ENCODE results near the gene LIPA.
"Not testable (repeated sequence)": the region's sequence is repeated elsewhere in the genome, so short reads cannot be mapped to it uniquely, and the experiment has no call there.

Gene LIPA

DNA sequence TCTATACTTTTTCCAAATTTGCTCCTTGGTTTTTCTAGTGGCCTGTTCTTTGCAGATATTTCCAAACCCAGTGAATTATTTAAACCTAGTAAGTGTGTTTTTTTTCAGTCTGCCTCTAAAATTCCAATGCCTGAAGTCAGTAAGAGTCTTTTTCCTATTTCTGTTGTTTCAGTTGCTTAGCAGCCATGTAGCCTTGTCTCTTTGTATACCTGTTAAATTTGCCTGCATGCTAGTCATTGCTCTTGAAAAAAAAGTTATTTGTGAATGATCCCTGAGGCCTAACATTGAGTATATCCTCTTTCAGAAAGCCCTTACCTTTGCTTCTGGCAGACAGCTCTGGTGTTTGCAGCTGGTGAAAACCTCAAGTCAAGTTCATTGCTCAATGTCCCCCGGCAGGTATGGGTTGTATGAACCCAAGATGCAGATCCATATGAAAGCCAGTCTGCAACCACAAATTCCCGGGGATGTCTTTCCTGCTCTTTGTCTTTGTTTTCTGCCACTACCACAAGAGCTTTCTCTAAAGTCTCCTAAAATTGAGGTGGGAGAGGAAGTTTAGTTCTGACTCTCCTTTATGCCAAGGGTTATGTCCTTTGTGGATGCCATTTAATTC is 80.2 kb downstream of the LIPA start:
- H3K36me3 ChIP-seq (replicated peaks; ENCODE audit: low read depth, low read length): no peaks in the 10 kb centered on the region
- no peaks in the 10 kb centered on the region for H3K79me2 ChIP-seq (ENCODE audit: low read length)
- no peak overlapping the region for H3K4me3 ChIP-seq (ENCODE audit: low read length)
- no peaks in the 10 kb centered on the region for H4K20me1 ChIP-seq (ENCODE audit: insufficient read depth, low read length)
- H3K4me1 ChIP-seq (ENCODE audit: low read length): no peaks in the 10 kb centered on the region
- TF ChIP-seq, protein P1, sequence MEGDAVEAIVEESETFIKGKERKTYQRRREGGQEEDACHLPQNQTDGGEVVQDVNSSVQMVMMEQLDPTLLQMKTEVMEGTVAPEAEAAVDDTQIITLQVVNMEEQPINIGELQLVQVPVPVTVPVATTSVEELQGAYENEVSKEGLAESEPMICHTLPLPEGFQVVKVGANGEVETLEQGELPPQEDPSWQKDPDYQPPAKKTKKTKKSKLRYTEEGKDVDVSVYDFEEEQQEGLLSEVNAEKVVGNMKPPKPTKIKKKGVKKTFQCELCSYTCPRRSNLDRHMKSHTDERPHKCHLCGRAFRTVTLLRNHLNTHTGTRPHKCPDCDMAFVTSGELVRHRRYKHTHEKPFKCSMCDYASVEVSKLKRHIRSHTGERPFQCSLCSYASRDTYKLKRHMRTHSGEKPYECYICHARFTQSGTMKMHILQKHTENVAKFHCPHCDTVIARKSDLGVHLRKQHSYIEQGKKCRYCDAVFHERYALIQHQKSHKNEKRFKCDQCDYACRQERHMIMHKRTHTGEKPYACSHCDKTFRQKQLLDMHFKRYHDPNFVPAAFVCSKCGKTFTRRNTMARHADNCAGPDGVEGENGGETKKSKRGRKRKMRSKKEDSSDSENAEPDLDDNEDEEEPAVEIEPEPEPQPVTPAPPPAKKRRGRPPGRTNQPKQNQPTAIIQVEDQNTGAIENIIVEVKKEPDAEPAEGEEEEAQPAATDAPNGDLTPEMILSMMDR (IDR thresholded peaks at IDR 0.05; ENCODE audit: low read depth, low read length): no peak
- TF ChIP-seq EZH2phosphoT487 (IDR thresholded peaks at IDR 0.05; ENCODE audit: low read depth): no peak
- no peak overlapping the region for H3K27ac ChIP-seq (ENCODE audit: low read length)
- H2AFZ ChIP-seq (ENCODE audit: low read depth, low read length): no peak overlapping the region
- H3K9ac ChIP-seq (ENCODE audit: low read length): no peak overlapping the region
- H3K9me3 ChIP-seq (ENCODE audit: insufficient read depth, low read length): no peaks in the 10 kb centered on the region
- H3K27me3 ChIP-seq (ENCODE audit: low read depth, low read length): no peaks in the 10 kb centered on the region
- no peak overlapping the region for H3K4me2 ChIP-seq (ENCODE audit: low read length)

DNA sequence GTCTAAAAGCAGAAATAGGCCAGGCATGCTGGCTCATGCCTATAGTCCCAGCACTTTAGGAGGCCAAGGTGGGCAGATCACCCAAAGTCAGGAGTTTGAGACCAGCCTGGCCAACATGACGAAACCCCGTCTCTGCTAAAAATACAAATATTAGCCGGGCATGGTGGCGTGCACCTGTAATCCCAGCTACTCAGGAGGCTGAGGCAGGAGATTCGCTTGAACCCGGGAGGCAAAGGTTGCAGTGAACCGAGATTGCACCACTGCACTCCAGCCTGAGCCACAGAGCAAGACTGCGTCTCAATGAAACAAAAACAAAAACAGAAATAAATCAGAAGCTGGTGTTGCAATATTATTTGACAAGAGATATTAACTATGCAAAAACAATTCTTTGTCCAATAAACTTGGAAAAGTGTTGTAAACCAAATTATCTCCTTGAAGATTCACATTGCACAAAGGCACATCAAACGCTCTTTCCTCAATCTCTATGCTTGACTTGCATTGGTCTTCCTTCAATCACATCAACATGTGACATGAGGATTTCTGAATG is 83.1 kb downstream of the LIPA start:
- not testable (repeated sequence) for H3K79me2 ChIP-seq (ENCODE audit: low read length); H3K4me2 ChIP-seq (ENCODE audit: low read length); H4K20me1 ChIP-seq (ENCODE audit: insufficient read depth, low read length); H3K9me3 ChIP-seq (ENCODE audit: insufficient read depth, low read length); H3K4me3 ChIP-seq (ENCODE audit: low read length); H2AFZ ChIP-seq (ENCODE audit: low read depth, low read length); H3K36me3 ChIP-seq (replicated peaks; ENCODE audit: low read depth, low read length); H3K27ac ChIP-seq (ENCODE audit: low read length); H3K9ac ChIP-seq (ENCODE audit: low read length); H3K27me3 ChIP-seq (ENCODE audit: low read depth, low read length)
- H3K4me1 ChIP-seq (ENCODE audit: low read length): peaks cover 16% of the 10 kb centered on the region

DNA sequence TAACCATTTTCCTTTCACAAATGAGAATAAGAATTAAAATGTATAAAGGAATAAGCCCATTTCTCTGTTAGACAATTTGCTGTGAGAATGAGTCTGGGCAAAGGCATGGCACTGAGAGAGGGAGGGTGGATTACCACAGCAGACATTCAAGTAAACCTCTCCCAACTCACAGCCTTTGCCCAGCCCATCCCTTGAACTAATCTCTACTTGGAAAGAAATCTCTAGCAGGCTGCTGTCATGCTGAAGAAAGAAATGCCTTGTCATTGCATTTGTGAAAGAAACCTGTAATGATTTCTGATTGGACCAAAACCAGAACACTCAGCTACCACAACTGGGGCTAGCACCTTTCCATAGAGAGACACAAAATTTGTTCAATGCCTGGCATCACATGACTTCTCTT is 83.7 kb downstream of the LIPA start:
- Histone ChIP-seq H3K36me3 (replicated peaks; ENCODE audit: low read depth, low read length) (no peaks in the 10 kb centered on the region), H4K20me1 (ENCODE audit: insufficient read depth, low read length) (no peaks in the 10 kb centered on the region), H3K4me1 (ENCODE audit: low read length) (peaks cover 21% of the 10 kb centered on the region), H3K79me2 (ENCODE audit: low read length) (no peaks in the 10 kb centered on the region), H3K4me2 (ENCODE audit: low read length) (no peak overlapping the region), H3K4me3 (ENCODE audit: low read length) (no peak overlapping the region), H3K9ac (ENCODE audit: low read length) (no peak overlapping the region), H3K27me3 (ENCODE audit: low read depth, low read length) (no peaks in the 10 kb centered on the region), H3K9me3 (ENCODE audit: insufficient read depth, low read length) (no peaks in the 10 kb centered on the region), H3K27ac (ENCODE audit: low read length) (no peak overlapping the region), H2AFZ (ENCODE audit: low read depth, low read length) (no peak overlapping the region)
- TF ChIP-seq, protein P1 (IDR thresholded peaks at IDR 0.05; ENCODE audit: low read depth, low read length): no peak
- no peak for TF ChIP-seq EZH2phosphoT487 (IDR thresholded peaks at IDR 0.05; ENCODE audit: low read depth)

DNA sequence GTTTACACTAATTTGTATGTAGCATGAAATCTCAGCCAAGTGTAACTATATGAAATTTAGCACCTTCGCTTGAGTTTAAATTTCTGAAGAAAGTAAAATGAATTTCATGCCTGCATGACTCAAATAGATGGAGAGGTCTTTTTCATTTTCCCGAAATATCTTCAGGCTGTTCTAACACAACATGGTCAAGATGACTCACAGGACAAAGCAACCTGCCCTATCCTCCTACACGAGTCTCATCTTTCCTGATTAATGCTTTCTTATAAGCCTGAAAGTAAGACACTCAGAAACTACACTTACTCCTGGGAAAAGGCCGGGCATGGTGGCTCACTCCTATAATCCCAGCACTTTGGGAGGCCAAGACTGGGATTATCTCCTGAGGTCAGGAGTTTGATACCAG is 85.7 kb downstream of the LIPA start:
- H3K79me2 ChIP-seq (ENCODE audit: low read length): no peaks in the 10 kb centered on the region
- H3K4me1 ChIP-seq (ENCODE audit: low read length): peaks cover 22% of the 10 kb centered on the region
- no peak overlapping the region for H3K27ac ChIP-seq (ENCODE audit: low read length)
- H3K4me3 ChIP-seq (ENCODE audit: low read length): no peak overlapping the region
- no peak overlapping the region for H3K4me2 ChIP-seq (ENCODE audit: low read length)
- H3K36me3 ChIP-seq (replicated peaks; ENCODE audit: low read depth, low read length): no peaks in the 10 kb centered on the region
- no peaks in the 10 kb centered on the region for H3K9me3 ChIP-seq (ENCODE audit: insufficient read depth, low read length)
- no peaks in the 10 kb centered on the region for H3K27me3 ChIP-seq (ENCODE audit: low read depth, low read length)
- H3K9ac ChIP-seq (ENCODE audit: low read length): no peak overlapping the region
- no peaks in the 10 kb centered on the region for H4K20me1 ChIP-seq (ENCODE audit: insufficient read depth, low read length)
- no peak overlapping the region for H2AFZ ChIP-seq (ENCODE audit: low read depth, low read length)
- TF ChIP-seq, protein P1 (IDR thresholded peaks at IDR 0.05; ENCODE audit: low read depth, low read length): no peak
- no peak for TF ChIP-seq EZH2phosphoT487 (IDR thresholded peaks at IDR 0.05; ENCODE audit: low read depth)
